T-helper 9 cell (primary cell): Measurements from ENCODE around the gene C17orf58.

Experiments
- DNase-seq: peaks from one replicate; pipeline ENCODE4 v3.0.0-alpha.2; 2020

The C17orf58 gene

DNA sequence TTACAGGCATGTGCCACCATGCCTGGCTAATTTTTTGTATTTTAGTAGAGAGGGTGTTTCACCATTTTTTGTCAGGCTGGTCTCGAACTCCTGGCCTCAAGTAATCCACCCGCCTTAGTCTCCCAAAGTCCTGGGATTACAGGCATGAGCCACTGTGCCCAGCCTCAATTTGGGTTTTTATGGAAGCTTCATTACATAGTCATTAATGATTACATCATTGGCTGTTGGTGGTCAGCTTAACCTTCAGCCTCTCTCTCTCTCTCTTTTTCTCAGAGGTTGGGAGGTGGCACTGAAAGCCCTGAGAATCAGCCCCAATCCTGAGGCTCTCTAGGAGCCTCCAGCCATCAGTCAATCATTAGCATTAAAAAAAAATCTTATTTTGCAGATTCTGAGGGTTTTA, 45.3 kb downstream of the C17orf58 start:
- no peak for DNase-seq

DNA sequence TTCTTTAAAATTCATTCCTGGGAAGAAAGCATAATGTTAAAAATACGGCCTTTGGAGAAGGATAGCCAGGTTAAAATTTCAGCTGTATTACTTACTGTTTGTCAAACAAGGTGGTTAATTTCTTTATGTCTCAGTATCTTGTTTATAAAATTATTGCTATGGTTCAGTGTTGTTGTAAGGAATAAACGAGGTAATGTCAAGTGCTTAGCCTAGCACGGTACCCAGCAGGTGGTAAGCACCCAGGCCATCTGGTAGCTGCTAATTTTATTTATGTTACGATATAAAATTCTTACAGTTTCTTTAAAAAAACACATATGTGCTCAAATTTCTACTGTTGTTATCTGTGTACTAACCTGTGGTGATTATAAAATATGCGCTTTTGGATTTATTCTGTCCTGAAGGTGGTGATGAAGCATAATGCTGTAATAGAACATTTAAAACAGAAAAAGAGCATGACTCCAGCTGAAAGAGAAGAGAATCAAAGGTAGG, 48.9 kb downstream of the C17orf58 start:
- DNase-seq, result no peak

DNA sequence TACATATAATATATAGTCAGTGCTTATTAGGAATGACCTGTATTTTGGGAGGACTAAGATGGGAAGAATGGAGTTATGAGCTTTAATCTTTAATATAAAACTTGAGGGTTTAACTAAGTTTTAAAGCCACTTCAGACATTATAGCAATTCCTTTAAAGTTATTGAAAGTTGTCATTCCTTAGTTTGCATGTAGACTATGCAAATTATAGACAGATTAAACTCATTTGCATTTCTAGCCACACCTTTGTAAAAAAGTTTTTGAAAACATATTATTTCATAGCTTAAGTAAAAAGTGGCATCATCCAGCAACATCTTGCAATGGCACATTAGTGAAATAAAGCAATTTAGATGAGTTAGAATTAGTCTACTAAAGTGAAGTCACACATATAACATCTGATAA, 49.8 kb downstream of the C17orf58 start:
- DNase-seq, result no peak

DNA sequence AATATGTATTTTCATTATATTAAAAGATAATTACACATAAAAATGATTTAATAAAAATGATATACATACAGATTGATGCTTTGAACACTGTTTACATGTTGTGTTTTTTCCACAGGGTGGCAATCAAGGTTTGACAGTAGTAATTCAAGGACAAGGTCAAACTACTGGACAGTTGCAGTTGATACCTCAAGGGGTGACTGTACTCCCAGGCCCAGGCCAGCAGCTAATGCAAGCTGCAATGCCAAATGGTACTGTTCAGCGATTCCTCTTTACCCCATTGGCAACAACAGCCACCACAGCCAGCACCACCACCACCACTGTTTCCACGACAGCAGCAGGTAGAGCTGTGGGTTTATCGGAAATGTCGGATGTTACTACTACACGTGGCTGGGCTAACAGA, 52.2 kb downstream of the C17orf58 start:
- DNase-seq, result no peak

DNA sequence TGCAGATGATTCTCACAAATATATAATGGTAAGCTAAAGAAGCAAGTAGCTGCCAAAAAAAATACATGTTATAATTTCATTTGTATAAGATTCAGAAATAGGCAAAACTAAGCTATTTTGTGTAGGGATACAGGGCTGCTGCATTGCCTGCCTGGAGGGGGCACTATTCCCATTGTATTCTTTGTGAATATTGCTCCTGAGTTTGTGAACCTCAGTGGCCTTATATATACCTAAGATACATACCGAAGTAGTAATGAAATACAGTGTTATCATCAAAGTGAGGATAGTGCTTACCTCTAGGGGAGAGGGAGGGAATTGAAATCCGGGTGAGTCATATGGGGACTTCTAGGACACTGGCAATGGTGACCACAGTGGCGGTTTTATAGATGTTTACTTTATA, 53.5 kb downstream of the C17orf58 start:
- no peak for DNase-seq
